B cell (primary cell): Measurements from ENCODE around the gene STAT5A. TPM values are rescaled to one million over a fixed set of nuclear protein-coding genes. Genes with fewer than 3 reads are reported as not detected.

Experiments
- ATAC-seq: fragments of 200-7000 bp; cut with Tn5 transposase; one replicate; pipeline ENCODE4 v1.10.0; 2021; ENCODE audit warnings: low read depth, mild to moderate bottlenecking, moderate number of reproducible peaks, moderate library complexity
- CTCF ChIA-PET: fragments of 350-600 bp; sonication (Branson Sonifier 250); formaldehyde crosslinking; loops from one replicate; lab custom pipeline; 2021; ENCODE audit warnings: antibody characterized with exemption, inconsistent platforms; lab: Charles Lee
- POLR2A ChIA-PET: fragments of 350-600 bp; sonication (Branson Sonifier 250); formaldehyde crosslinking; loops from one replicate; lab custom pipeline; 2021; ENCODE audit warnings: antibody characterized with exemption; lab: Charles Lee
- DNase-seq: peaks from one replicate; pipeline ENCODE4 v3.0.0; 2013
- H2AFZ ChIP-seq: 2 replicates; pipeline ENCODE4 v1.6.1; 2012; ENCODE audit warnings: mild to moderate bottlenecking, low read depth, low read length; ENCODE audit not compliant: insufficient read depth, poor library complexity, severe bottlenecking
- H3K27ac ChIP-seq, 2 donors: 1 replicate in 1 of 2; 2 replicates in 1 of 2; pipeline ENCODE4 v1.5.1; 2012 to 2013; ENCODE audit warnings: low read length in 2 of 2, mild to moderate bottlenecking in 2 of 2, moderate library complexity in 1 of 2
- H3K27me3 ChIP-seq, 4 experiments: fragments of 200-600 bp in 1 of 4; sonication (generic) in 1 of 4; replicated peaks in 1 of 4; 1 replicate in 2 of 4; 2 replicates in 2 of 4; pipeline versions ENCODE4 v1.6.1 to v1.7.0; 2013 to 2016; ENCODE audit warnings: low read length in 3 of 4, mild to moderate bottlenecking in 2 of 4, mixed read lengths in 1 of 4, moderate library complexity in 1 of 4; ENCODE audit not compliant: insufficient read depth in 4 of 4, control insufficient read depth in 3 of 4; ENCODE audit errors: control extremely low read depth in 1 of 4
- H3K36me3 ChIP-seq, 2 experiments: replicated peaks in 1 of 2; 1 replicate in 1 of 2; 2 replicates in 1 of 2; pipeline versions ENCODE4 v1.6.1 to v1.7.1; 2013; ENCODE audit warnings: low read length in 1 of 2; ENCODE audit not compliant: insufficient read depth in 2 of 2, control insufficient read depth in 1 of 2; ENCODE audit errors: control extremely low read depth in 1 of 2, extremely low read depth in 1 of 2
- H3K4me1 ChIP-seq, 2 donors: fragments of 200-600 bp in 1 of 2; sonication (generic) in 1 of 2; 1 replicate in 1 of 2; 2 replicates in 1 of 2; pipeline versions ENCODE4 v1.5.1 to v1.6.1; 2013 to 2017; ENCODE audit warnings: low read length in 2 of 2; ENCODE audit not compliant: control insufficient read depth in 2 of 2, insufficient read depth in 2 of 2
- H3K4me2 ChIP-seq: replicated peaks from 2 replicates; pipeline ENCODE3; 2012; ENCODE audit warnings: mild to moderate bottlenecking, low read depth, low read length; ENCODE audit not compliant: poor library complexity, severe bottlenecking
- H3K4me3 ChIP-seq, 5 experiments: fragments of 200-600 bp in 1 of 5; sonication (generic) in 1 of 5; 1 replicate in 3 of 5; 2 replicates in 2 of 5; pipeline versions ENCODE4 v1.5.1 to v1.7.0; 2011 to 2016; ENCODE audit warnings: low read length in 4 of 5, mild to moderate bottlenecking in 4 of 5, low read depth in 2 of 5, control low read depth in 1 of 5, moderate library complexity in 1 of 5; ENCODE audit not compliant: insufficient read depth in 1 of 5; ENCODE audit errors: control extremely low read depth in 1 of 5, extremely low read depth in 1 of 5
- H3K79me2 ChIP-seq: fragments of 200-600 bp; sonication (generic); one replicate; pipeline ENCODE4 v1.6.0; 2016; ENCODE audit warnings: low read length; ENCODE audit not compliant: control insufficient read depth, insufficient read depth
- H3K9ac ChIP-seq: fragments of 200-600 bp; sonication (generic); 2 replicates; pipeline ENCODE4 v1.6.1; 2017; ENCODE audit warnings: mild to moderate bottlenecking, low read length, moderate library complexity
- H3K9me3 ChIP-seq, 3 donors: one replicate each; pipeline versions ENCODE4 v1.6.1 to v1.7.1; 2013; ENCODE audit warnings: low read length in 2 of 3; ENCODE audit not compliant: control insufficient read depth in 2 of 3, insufficient read depth in 1 of 3; ENCODE audit errors: control extremely low read depth in 1 of 3
- H4K20me1 ChIP-seq: 2 replicates; pipeline ENCODE4 v1.6.0; 2012; ENCODE audit warnings: mild to moderate bottlenecking, low read length; ENCODE audit not compliant: insufficient read depth, control insufficient read depth, poor library complexity, severe bottlenecking
- H3K27ac Mint-ChIP-seq: one replicate; pipeline ENCODE4 v1.8.0; 2021; ENCODE audit warnings: mixed read lengths
- H3K27me3 Mint-ChIP-seq: one replicate; pipeline ENCODE4 v1.8.0; 2021; ENCODE audit warnings: mixed read lengths
- H3K4me1 Mint-ChIP-seq: one replicate; pipeline ENCODE4 v1.8.0; 2021; ENCODE audit warnings: mixed read lengths
- H3K4me3 Mint-ChIP-seq: one replicate; pipeline ENCODE4 v1.8.0; 2021; ENCODE audit warnings: mixed read lengths
- H3K9me3 Mint-ChIP-seq: one replicate; pipeline ENCODE4 v1.8.0; 2022; ENCODE audit warnings: mixed read lengths; ENCODE audit not compliant: insufficient read depth
- CTCF ChIP-seq: fragments of 200-600 bp; IDR thresholded peaks from one replicate; pipeline ENCODE4 v1.8.0; 2022; ENCODE audit warnings: antibody characterized with exemption, mild to moderate bottlenecking
- EZH2 ChIP-seq: IDR thresholded peaks from 2 replicates; pipeline ENCODE4 v1.6.1; 2012; ENCODE audit warnings: borderline replicate concordance, low read depth, mild to moderate bottlenecking, moderate library complexity, low read length; ENCODE audit not compliant: insufficient read depth, poor library complexity, severe bottlenecking
- WGBS: methylation state at CpG from one replicate; pipeline ENCODE4 v1.1.5; 2013; ENCODE audit warnings: missing lambda C conversion rate; ENCODE audit not compliant: insufficient coverage; 5-methylcytosine and 5-hydroxymethylcytosine counted together
- intact Hi-C: fragments of 100-400 bp; cut with micrococcal nuclease; formaldehyde crosslinking; loops from one replicate; pipeline ENCODE4 v1.10.0; 2022
- polyA plus RNA-seq: library from polyadenylated mRNA; depleted of rRNA; stranded (reverse); fragments of >200 nt; gene quantifications from 2 replicates; pipeline ENCODE4 v1.2.3, GENCODE V29; 2012
- total RNA-seq, 2 donors: library from RNA; stranded (reverse); fragments of 120-200 nt in 1 of 2; gene quantifications; 1 replicate in 1 of 2; 2 replicates in 1 of 2; pipeline versions ENCODE4 v1.2.3 to v1.2.4, GENCODE V29; 2013 to 2022

STAT5A gene
- total and polyA plus RNA-seq, 2 donors (not counting 1 experiment from before 2014, with no cell fraction given) = 48.8 to 110 TPM

DNA sequence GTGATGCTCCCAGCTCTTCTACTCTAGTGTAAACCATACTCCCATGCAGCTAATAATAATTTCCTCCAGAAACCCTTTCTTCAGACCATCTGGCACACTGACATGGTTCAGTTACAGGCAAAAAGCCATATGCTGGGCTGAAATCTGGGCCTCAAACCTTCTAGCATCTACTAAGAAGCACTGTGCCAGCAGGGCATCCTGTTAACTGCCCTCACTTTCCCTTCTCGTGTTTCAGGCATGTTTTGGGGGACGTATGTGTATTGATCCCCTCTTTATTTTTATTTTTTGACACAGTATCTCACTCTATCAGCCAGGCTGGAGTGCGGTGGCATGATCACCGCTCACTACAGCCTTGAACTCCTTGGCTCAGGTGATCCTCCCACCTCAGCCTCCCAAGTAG lies 33.3 kb downstream of the STAT5A start:
- no peaks in the 10 kb centered on the region for H3K27me3 Mint-ChIP-seq
- no peak for TF ChIP-seq CTCF
- no peak for TF ChIP-seq EZH2
- Histone ChIP-seq H3K4me2 (no peak overlapping the region), H4K20me1 (peaks cover 7% of the 10 kb centered on the region), H2AFZ (no peak overlapping the region), H3K27ac (no peak overlapping the region), H3K36me3 (peaks cover 0 to 51% of the 10 kb centered on the region in 2 experiments), H3K4me3 (no peak overlapping the region), H3K9ac (no peak overlapping the region), H3K9me3 (no peaks in the 10 kb centered on the region), H3K27me3 (no peaks in the 10 kb centered on the region), H3K79me2 (peaks cover 12% of the 10 kb centered on the region), H3K4me1 (peaks cover 12 to 28% of the 10 kb centered on the region in 2 donors)
- DNase-seq (no peak), ATAC-seq (no peak)
- WGBS = 94% methylated on average over 2 of the region's 4 CpGs
- H3K9me3 Mint-ChIP-seq = no peaks in the 10 kb centered on the region
- no peak overlapping the region for H3K4me3 Mint-ChIP-seq
- POLR2A ChIA-PET = interaction anchor here (0.9 to 1.6 kb wide), 3 partner anchors 84 to 206 kb away, joined by 4 to 6 read pairs (median 6); no protein-coding TSS in a partner anchor
- CTCF ChIA-PET = interaction anchor here (0.5 to 20.6 kb wide), 22 partner anchors 9 to 401 kb away, joined by 3 to 546 read pairs (median 5); partner anchors contain the start of genes CAVIN1 and STAT3
- H3K4me1 Mint-ChIP-seq = peaks cover 32% of the 10 kb centered on the region
- intact Hi-C loops = loop anchor here (5.0 kb wide), 1 partner anchor 66 kb away; the partner anchor contains the start of gene STAT3
- no peak overlapping the region for H3K27ac Mint-ChIP-seq
